ENCODE measurements around the gene HYAL3.
A peak's percentile ranks its signal among the peaks of the same experiment; 100 is the strongest.
"Not testable (repeated sequence)": the region's sequence is repeated elsewhere in the genome, so short reads cannot be mapped to it uniquely, and the experiment has no call there.

HYAL3 gene

DNA sequence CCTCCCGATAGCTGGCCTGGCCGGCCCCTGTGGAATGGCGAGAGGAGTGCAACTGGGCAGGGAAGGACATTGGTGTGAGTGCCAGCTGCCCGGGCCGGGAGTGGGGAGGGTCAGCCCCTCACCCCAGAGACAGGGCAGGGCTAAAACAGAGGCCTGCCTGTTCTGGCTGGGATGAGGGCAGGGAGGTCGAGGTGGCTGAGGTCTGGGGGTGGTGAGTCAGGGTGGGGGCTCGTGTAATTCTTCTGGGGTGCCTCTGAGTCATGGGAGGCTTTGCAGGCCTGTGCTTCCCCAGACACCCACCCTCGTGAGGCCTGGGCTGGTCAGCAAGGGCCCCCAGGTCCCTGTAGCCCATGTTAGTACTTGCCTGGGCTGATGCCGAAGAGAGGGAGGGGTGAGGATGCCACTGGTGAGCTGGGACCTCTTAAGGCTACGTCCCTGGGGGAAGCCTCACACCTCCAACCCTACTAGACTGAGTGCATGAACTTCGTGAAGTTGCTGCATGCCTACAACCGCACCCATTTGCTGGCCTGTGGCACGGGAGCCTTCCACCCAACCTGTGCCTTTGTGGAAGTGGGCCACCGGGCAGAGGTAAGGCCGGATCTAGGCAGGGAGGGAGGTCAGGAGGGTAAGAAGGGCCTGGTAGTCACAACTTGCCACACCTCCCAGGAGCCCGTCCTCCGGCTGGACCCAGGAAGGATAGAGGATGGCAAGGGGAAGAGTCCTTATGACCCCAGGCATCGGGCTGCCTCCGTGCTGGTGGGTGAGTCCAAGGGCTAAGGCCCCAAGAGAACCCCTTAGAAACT is 28.6 kb downstream of the HYAL3 start:
- no peak for DNase-seq (ENCODE audit: low spot score)

DNA sequence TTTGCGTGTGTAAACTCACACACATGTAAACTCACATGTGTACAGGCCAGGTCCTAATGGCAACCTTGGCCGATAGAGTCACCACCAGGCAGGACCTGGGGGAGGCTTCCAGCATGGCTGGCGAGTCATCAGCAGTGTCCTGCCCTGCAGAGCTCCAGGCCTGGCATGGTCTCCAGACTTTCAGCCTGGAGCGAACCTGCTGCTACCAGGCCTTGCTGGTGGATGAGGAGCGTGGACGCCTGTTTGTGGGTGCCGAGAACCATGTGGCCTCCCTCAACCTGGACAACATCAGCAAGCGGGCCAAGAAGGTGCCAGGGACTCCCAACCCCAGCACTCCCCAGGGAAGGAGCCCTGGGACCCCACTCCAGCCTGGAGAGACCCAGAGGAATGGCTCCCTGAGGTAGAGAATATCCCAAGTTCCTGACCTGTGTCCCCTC is 29.2 kb downstream of the HYAL3 start:
- DNase-seq (ENCODE audit: low spot score): no peak

DNA sequence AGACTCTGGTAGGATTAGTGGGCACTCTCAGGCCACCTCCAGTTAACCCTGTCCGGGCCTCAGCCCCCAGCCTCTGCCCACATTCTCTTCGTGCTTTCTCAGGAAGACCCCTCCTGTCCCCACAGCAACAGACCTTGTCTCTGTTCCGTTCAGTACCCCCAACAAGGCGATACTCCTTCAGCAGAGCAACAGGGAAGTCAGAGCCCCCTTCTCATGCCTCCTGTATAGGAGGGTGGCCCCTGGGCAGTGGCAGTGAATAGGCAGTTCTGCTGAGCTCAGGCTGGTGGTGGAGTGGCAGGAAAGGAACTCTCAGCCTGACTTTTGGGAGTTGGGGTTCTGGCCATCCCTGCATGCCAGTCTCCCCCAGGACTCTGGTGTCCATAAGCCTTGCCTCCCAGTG is 29.7 kb downstream of the HYAL3 start:
- no peak for DNase-seq (ENCODE audit: low spot score)

DNA sequence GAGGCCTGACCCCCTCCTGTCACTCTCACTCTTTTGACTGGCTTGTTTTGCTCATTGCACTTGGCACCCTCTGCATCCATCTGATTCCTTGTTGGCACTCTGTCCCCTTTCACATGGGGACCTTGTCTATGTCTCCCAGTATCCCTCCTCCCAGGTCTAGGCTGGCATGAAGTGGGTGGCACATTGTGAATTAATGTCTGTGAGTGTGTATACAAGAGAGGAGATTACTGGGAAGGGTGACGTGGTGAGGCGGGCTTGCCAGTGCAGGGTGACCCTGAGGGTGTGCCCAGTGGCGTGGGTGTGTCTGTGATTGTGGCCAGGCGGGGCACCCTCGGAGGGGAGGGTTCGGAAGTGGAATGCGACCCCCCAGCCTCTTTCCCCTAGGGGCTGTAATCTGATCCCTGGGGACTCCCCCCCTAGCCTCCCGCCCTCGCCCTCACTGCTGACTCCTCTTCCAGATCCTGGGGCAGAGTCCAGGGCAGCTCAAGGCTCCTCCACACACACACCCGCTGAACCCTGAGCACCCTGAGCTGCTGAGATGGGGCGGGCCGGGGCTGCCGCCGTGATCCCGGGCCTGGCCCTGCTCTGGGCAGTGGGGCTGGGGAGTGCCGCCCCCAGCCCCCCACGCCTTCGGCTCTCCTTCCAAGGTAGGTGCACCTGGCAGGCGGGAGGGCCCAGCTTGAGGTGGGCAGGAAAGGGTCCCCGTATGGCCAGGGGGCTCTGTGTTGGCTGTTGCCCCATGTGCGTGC is 30.3 kb downstream of the HYAL3 start, which contains the start of gene SEMA3B:
SEMA3B (plus strand) TSS at position 445 of the 749 bp plus-strand sequence; CDS start at position 539, 94 bp downstream.
- DNase-seq (ENCODE audit: low spot score): peak; percentile 95

DNA sequence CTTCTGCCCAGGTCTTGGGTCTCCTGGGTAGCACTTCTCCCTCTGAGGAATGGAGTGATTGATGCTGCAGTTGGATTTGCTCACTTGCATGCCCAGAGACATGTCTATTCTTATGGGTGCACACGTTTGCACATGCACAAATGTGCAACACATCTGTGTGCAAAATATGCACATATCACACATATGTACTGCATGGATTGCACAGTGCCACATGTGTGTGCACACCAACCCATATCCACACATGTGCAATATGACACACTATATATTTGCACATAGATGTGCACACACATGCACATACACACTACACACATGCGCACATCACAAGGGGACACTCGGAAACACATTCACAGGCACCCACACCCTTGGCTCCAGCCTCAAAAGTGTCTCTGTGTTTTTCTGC is 30.9 kb downstream of the HYAL3 start:
- no peak for DNase-seq (ENCODE audit: low spot score)

DNA sequence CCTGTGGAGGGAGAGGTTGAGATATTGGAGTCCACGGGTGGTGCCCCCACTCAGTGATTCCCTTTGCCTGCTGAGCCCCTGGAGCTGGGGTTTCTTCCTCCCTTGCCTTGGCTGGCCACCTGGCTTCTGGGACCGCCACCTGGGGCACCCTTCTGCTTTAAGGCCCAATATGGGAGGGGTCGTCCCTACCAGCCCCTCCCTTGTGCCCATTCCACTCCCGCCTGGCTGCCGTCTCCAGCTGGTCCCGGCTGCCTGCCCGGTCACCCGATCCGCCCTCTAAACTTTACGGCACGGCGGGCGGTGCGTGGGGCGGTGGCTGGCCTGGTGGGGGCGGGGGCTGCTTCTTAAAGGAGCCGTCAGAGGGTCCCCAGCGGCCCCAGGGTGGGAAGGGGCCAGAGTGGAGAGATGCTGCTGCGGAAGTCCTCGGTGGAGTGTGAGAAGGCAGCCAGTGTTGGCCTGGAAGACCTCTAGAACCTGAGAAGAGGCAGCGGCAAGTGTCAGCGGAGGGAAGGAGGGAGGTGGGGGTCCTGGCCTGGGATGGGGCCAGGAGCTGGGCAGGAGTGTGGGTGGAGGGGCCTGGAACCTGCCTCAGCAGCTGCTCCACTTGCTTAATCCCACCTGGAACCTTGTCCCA is 31.8 kb downstream of the HYAL3 start:
- no peak for DNase-seq (ENCODE audit: low spot score)

DNA sequence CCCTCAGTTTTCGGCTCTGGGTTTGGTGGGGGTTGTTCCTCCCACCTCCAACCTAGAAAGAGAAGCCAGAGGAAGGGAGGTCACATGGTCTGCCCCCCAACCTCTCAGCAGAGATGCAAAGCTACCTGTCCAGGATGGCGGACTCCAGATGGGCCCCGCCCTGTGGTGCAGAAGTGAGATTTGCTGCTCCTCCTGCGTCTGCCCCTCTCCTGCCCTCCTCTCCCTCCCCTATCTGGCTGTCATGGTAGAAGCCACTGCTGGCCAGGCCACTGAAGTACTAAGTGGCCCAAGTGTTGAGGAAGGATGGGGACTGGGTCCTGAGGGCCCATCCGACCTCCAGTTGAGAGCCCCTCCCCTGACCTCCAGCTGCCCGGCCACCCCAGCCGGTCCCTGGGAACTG is 32.4 kb downstream of the HYAL3 start:
- no peak for DNase-seq (ENCODE audit: low spot score)

DNA sequence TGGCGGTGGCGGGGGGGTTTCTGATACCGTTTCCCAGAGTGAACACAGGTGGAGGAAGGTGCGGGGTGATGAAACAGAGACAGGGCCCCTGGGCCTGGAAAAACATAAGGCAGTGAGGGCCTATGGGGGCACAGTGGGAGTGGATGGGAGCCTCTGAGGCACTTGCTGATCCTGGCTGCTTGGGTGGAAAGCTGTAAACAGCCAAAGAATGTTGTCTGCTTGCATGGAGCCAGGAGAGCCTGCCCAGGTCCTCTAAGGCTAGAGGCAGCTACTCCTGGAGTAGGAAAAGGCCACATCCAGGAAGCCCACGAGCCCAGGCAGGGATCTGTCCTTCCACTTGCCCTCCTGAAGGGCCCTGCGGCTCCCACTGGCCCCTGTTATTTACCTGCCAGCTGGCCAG is 33.2 kb downstream of the HYAL3 start:
- DNase-seq (ENCODE audit: low spot score): no peak

DNA sequence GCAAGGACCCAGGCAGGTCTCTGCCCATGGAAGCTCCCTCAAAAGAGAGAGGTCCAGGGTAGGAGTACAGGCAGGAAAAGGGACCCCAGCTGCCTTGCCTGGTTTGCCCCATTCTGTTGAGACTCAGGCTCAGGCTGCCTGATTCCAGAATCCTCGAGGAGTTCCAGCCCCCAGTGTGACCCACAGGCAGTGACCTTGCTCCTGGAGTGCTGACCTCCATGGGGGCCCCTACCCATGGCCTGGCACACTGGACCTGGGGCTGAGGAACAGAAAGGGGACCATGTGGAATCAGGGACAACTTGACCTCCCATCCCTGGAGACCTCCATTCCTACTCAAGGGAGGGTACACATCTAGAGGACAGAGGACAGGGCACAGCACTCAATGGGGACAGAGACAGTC is 33.6 kb downstream of the HYAL3 start:
- no peak for DNase-seq (ENCODE audit: low spot score)

DNA sequence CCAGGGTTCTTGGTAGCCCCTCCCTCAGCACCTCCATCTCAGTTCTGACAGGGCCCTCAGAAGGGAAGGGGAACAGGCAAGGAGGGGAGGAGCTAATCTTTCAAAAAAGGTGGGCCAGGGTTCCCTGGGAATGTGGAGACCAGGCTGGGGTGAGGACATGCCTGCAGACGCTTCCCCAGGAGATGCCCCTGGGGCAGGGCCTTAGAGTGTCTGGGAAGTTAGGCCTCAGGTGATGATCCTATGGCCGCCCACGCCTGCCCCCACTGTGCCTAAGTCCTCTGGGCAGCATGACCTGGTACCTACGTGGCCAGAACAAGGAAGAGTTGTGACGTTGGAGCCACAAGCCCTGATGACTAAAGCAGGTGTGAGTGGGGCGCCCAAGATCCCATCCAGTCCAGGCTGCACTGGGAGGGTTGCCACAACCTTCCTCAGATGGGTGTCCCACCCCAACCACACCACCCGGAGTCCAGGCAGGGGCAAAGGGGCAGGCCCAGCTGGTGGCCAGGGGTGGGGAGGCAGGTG is 34.2 kb downstream of the HYAL3 start:
- DNase-seq (ENCODE audit: low spot score): peak; percentile 96

DNA sequence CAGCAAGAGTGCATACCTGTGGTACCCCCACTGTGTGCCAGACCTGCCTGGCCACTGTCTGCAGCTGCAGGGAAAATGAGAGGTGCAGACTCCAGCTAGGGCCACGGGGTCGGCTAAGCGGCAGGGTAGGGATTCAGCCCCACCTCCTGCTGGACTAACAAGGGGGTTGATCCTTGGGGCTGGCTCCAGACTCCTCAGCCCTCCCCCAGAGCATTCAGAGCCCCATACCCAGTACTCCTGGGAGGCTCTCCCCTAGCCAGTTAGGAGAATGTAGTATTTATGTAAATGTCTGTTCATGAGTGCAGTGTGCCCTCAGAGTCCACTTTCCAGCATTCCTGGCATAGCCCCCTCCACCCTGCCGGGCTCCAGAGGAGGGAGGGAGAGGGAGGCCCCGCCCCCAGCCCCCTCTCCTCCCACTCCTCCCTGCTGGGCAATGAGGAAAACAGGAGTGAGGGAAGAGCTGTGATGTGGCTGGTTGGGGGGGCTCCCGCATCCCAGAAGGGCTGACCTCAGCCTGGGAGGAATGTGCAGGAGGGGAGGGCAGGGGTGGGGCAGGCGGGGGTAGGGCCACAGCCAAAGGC is 34.7 kb downstream of the HYAL3 start:
- DNase-seq (ENCODE audit: low spot score): peak; percentile 98

DNA sequence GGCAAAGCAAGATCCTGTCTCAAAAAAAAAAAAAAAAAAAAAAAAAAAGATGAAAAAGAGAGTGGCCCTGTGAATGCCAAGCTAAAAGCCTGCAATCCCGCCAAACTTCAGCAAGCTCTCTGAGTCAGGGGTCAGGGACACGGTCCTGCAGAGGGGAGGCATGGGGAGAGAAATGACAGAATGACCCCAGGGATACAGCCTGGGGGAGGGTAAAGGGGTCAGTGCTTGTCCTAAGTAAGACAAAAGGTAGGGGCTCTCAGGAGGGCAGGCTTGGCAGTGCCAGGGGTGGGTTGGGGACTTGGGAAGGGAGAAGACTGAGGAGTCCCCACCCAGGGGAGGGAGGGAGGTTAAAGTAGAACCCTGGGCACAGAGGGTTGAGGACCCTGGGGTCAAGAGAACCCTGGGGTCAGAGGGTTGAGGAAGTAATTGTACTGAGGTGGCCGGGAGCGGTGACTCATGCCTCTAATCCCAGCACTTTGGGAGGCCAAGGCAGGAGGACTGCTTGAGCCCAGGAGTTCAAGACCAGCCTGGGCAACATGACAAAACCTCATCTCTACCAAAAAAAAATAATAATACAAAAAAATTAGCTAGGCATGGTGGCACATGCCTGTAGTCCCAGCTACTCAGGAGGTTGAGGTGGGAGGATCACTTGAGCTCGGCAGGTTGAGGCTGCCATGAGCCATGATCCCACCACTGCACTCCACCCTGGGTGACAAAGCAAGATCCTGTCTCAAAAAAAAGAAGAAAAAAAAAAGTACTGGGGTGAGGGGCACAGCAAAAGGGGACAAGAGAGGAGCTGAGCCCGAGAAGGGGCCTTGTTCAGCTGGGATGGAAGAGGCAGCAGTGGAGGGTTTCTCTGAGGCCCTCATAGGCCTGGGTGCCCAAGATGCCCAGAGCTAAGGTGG is 35.5 kb downstream of the HYAL3 start:
- no peak for DNase-seq (ENCODE audit: low spot score)

DNA sequence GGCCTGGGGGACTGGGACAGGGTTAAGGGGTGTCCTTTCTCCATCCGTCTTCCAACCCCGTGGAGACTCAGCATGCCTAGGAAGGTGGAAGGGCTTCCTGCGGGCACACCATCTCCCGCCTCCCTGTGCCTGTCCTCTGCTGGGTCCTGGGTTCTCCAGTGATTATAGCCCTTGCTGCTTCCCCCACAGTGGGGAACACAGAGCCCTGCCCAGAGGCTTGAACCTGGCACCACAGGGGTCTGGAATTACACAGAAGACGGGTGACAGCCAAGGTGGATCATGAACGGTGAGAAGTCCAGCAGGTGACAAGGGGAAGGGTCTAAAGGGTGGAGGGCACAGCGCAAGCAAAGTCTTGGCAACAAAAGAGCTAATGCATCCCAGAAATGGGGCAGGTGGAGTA is 36.4 kb downstream of the HYAL3 start:
- no peak for DNase-seq (ENCODE audit: low spot score)

DNA sequence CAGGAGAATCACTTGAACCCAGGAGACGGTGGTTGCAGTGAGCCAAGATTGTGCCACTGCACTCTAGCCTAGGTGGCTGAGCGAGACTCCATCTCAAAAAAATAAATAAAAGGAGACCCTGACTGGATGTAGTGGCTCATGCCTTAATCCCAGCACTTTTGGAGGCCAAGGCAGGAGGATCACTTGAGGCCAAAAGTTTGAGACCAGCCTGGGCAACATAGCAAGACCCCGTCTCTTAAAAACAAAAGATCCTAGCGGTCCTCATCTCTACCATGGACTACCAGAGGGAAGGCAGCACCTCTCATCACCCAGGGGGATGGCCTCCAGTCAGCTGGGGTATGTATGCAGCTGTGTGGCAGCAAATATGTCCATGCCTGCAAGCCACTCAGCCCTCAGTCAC is 37.0 kb downstream of the HYAL3 start:
- not testable (repeated sequence) for DNase-seq (ENCODE audit: low spot score)

DNA sequence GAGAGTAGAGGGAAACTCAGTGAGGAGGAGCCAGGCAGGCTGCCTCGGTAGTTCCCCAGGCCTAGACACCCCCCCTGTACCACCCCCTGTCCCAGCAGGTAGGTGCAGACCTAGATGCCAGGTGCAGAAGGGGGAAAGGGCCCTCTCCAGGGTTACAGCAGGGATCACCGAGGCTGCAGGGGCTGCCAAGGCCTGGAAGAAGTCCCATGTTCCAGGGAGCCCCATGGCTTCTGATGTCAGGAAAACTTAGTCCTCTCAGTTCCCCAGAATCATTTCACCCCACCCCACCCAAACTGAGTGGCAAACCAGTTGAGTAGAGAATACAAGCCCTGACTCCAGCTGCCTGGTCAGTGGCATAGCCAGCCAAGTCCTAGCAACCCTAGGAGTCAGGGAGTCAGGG is 37.7 kb downstream of the HYAL3 start:
- no peak for DNase-seq (ENCODE audit: low spot score)

DNA sequence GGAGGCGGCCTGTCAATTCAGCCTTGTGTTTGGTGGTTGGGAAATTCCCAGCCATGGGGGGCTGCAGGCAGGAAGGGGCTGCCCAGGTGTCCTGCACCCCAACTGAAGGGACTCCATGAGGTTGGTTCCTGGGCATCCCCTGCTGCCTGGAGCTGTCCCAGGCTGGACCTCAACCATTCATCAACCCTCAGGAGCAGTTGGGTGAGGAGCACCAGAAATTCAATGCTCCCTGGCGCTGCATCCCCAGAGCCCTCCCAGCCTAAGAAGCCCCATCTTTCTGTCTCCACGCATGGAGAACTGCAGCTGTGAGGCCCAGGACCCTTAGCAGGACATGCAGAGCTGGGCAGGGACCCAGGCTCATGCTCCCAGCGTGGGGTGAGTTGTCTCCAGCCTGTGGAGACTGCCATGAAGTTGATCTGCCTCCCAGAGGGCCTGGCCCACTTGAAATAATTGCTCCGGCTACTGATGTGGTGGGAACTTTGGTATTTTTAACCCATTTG is 38.2 kb downstream of the HYAL3 start:
- DNase-seq (ENCODE audit: low spot score): no peak

DNA sequence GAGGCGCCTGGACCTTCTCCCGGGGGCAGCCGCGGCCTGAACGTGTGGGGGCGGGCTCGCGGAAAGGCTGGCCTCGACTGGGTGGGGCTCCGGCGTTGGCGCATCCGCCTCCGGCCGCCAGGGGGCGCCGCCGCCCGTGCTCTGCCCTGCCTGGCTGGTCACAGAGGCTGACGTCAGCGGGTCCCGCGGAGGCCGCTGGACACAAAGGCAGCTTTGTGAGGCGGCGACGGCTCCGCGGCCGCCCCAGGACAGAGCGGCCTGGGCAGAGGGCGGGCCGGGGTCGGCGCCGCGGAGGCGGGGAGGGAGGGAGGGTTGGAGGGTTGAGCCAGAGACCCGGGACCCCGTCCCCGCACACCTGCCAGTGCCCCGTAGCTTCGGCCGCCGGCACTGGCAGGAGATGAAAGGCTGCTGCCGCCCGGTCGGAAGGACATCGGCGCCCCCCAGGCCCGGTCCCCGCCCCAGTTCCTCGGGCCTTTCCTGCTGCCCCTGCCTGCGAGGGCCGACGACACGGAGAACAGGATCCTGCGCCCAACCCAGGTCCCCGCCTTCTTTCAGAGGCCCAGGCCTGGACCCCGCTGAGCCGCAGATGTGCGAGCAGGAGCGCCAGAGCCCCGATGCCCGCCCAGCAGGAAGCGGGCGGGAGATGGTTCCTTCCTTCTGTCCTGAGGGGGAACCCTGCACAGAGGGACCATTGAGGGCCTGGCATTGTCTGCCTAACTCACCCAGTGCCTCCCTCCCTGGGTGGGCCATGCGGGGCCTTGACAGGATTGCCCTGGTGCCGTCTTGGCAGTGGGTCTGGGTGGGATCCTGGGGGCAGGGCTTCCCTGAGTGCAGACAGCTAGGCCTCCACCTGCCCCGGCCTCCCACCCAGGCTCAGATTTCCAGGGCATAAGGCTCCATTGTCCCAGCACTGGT is 38.9 kb downstream of the HYAL3 start:
- DNase-seq (ENCODE audit: low spot score): peak; percentile 89

DNA sequence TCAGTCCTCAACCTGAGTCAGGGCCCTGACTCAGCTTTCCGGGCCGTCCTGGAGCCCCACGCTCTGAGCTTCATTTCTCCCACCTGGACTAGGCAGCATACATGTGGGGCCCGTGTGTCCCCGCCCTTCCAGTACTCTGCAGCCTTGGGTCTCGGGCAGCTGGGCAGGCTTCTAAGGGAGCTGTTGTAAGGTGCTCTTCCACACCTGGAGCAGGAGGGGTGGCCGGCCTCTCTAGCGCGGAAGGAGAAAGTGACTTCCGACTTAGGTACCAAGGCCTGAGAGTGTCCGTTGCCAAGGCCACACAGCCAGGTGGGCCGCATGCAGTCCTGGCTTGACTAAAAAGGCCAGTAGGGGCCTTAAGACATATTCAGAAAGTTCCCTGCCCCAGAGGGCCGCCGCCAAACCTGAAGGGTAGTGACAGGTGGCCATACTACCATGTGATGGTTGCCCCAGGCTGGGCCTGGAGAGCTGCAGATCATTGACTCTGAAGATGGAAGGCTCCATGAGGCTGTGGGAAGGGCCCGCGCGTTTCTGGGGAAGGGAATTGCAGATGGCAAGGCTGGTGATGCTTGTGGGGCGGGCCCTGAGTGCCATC is 39.7 kb downstream of the HYAL3 start:
- DNase-seq (ENCODE audit: low spot score): no peak

DNA sequence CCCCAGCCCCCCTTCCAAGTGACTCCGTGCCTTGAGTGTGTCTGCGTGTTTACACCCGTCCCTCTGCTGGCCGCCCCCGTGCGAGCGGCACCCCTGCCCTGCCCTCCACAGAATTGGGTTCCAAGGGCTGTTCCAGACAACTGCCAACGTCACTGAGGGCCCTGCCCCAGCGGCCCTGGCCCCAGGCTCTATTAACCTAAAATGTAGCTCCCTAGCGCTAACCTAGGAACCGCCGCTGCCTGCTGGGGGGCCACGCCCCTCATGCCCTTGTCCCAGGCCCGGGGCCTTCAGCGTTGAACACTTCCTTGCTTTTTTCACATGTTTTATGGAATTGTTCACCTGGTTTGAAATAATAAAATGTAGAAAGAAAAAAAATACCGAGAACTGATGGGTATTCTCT is 40.2 kb downstream of the HYAL3 start:
- DNase-seq (ENCODE audit: low spot score): no peak

Measured in SW480 (cell line).